Astrocyte (in vitro differentiated cells and primary cell): ENCODE data around the gene GREB1. TPM values are rescaled to one million over a fixed set of nuclear protein-coding genes. Genes with fewer than 3 reads are reported as not detected.

Experiments used
- DNase-seq: peaks from one replicate; pipeline ENCODE4 v3.0.0-alpha.2; 2010; ENCODE audit warnings: low read depth
- FAIRE-seq: peaks from 2 replicates; lab custom pipeline; 2011; peaks lifted over from hg19 to GRCh38; lab: Jason Lieb, UNC
- H2AFZ ChIP-seq: 2 replicates; pipeline ENCODE4 v1.6.0; 2012; ENCODE audit warnings: low read depth, low read length, inconsistent platforms
- H3K27ac ChIP-seq: 2 replicates; pipeline ENCODE4 v1.5.1; 2011; ENCODE audit warnings: low read depth, low read length, inconsistent platforms
- H3K27me3 ChIP-seq: 2 replicates; pipeline ENCODE4 v1.6.0; 2011; ENCODE audit warnings: low read length, inconsistent platforms; ENCODE audit not compliant: insufficient read depth
- H3K36me3 ChIP-seq: 2 replicates; pipeline ENCODE4 v1.5.1; 2011; ENCODE audit warnings: low read length, inconsistent platforms; ENCODE audit not compliant: insufficient read depth
- H3K4me1 ChIP-seq: 2 replicates; pipeline ENCODE4 v1.5.1; 2011; ENCODE audit warnings: low read length, inconsistent platforms; ENCODE audit not compliant: insufficient read depth
- H3K4me2 ChIP-seq: 2 replicates; pipeline ENCODE4 v1.6.0; 2012; ENCODE audit warnings: low read length, inconsistent platforms
- H3K4me3 ChIP-seq: 2 replicates; pipeline ENCODE4 v1.5.1; 2011; ENCODE audit warnings: low read depth, mild to moderate bottlenecking, low read length, inconsistent platforms; ENCODE audit not compliant: insufficient read depth
- H3K79me2 ChIP-seq: 2 replicates; pipeline ENCODE4 v1.6.0; 2012; ENCODE audit warnings: mild to moderate bottlenecking, low read length, inconsistent platforms; ENCODE audit not compliant: insufficient read depth
- H3K9ac ChIP-seq: 2 replicates; pipeline ENCODE4 v1.6.0; 2012; ENCODE audit warnings: mild to moderate bottlenecking, low read length, inconsistent platforms
- H3K9me3 ChIP-seq: 2 replicates; pipeline ENCODE4 v1.5.1; 2012; ENCODE audit warnings: low read depth, mild to moderate bottlenecking, low read length, inconsistent platforms; ENCODE audit not compliant: insufficient read depth
- H4K20me1 ChIP-seq: 2 replicates; pipeline ENCODE4 v1.6.0; 2012; ENCODE audit warnings: low read length, inconsistent platforms; ENCODE audit not compliant: insufficient read depth
- H3K27ac Mint-ChIP-seq: one replicate; pipeline ENCODE4 v1.8.0; 2021; ENCODE audit warnings: mild to moderate bottlenecking, mixed read lengths; ENCODE audit not compliant: unreplicated experiment
- H3K27me3 Mint-ChIP-seq: one replicate; pipeline ENCODE4 v1.8.0; 2021; ENCODE audit warnings: low read depth, mixed read lengths; ENCODE audit not compliant: unreplicated experiment
- H3K36me3 Mint-ChIP-seq: one replicate; pipeline ENCODE4 v1.8.0; 2021; ENCODE audit warnings: low read depth, mixed read lengths; ENCODE audit not compliant: unreplicated experiment
- H3K4me1 Mint-ChIP-seq: one replicate; pipeline ENCODE4 v1.8.0; 2021; ENCODE audit warnings: low read depth, mixed read lengths; ENCODE audit not compliant: unreplicated experiment
- H3K4me3 Mint-ChIP-seq: one replicate; pipeline ENCODE4 v1.8.0; 2021; ENCODE audit warnings: mild to moderate bottlenecking, moderate library complexity, mixed read lengths; ENCODE audit not compliant: unreplicated experiment
- H3K9me3 Mint-ChIP-seq: one replicate; pipeline ENCODE4 v1.8.0; 2021; ENCODE audit warnings: mild to moderate bottlenecking, mixed read lengths; ENCODE audit not compliant: unreplicated experiment
- CTCF ChIP-seq: IDR thresholded peaks from 2 replicates; pipeline ENCODE4 v1.5.1; 2011; ENCODE audit warnings: low read depth, mild to moderate bottlenecking, inconsistent platforms, low read length, moderate library complexity; ENCODE audit not compliant: insufficient read depth
- EZH2 ChIP-seq: IDR thresholded peaks from 2 replicates; pipeline ENCODE4 v1.6.1; 2012; ENCODE audit warnings: mild to moderate bottlenecking, low read length, inconsistent platforms; ENCODE audit not compliant: insufficient read depth
- total RNA-seq: library from RNA; stranded (reverse); gene quantifications from 2 replicates; pipeline ENCODE4 v1.2.1, GENCODE V29; 2021

Gene GREB1
- total RNA-seq, 1 donor from 2014 or later, result 14.5 TPM

GRCh38 chr2:11574176-11575046, 40.6 kb downstream of the GREB1 start:
- Mint-ChIP-seq H3K9me3 (peaks cover 1% of the 10 kb centered on the region), H3K4me3 (peak overlapping the region; percentile 2), H3K36me3 (peaks cover 2% of the 10 kb centered on the region), H3K27me3 (peaks cover 24% of the 10 kb centered on the region), H3K27ac (peak overlapping the region; percentile 91), H3K4me1 (peaks cover 29% of the 10 kb centered on the region)
- Histone ChIP-seq H3K27ac (no peak overlapping the region), H3K36me3 (no peaks in the 10 kb centered on the region), H3K9me3 (no peaks in the 10 kb centered on the region), H3K4me1 (peaks cover 16% of the 10 kb centered on the region), H4K20me1 (no peaks in the 10 kb centered on the region), H3K79me2 (no peaks in the 10 kb centered on the region), H3K9ac (peak overlapping the region; percentile 13), H3K4me3 (no peak overlapping the region), H3K27me3 (peaks cover 9% of the 10 kb centered on the region), H3K4me2 (peak overlapping the region; percentile 50), H2AFZ (no peak overlapping the region)
- no peak for DNase-seq
- no peak for FAIRE-seq
- TF ChIP-seq CTCF (no peak), EZH2 (no peak)

GRCh38 chr2:11576398-11576797, 42.6 kb downstream of the GREB1 start:
- Histone ChIP-seq H2AFZ (no peak overlapping the region), H3K4me3 (no peak overlapping the region), H3K4me1 (peaks cover 16% of the 10 kb centered on the region), H3K4me2 (no peak overlapping the region), H3K27ac (no peak overlapping the region), H3K9me3 (no peaks in the 10 kb centered on the region), H3K79me2 (no peaks in the 10 kb centered on the region), H4K20me1 (no peaks in the 10 kb centered on the region), H3K36me3 (no peaks in the 10 kb centered on the region), H3K9ac (no peak overlapping the region), H3K27me3 (peaks cover 9% of the 10 kb centered on the region)
- DNase-seq (no peak), FAIRE-seq (no peak)
- TF ChIP-seq EZH2 (no peak), CTCF (no peak)
- H3K9me3 Mint-ChIP-seq, result peaks cover 3% of the 10 kb centered on the region
- H3K36me3 Mint-ChIP-seq, result peaks cover 2% of the 10 kb centered on the region
- H3K4me1 Mint-ChIP-seq, result peaks cover 24% of the 10 kb centered on the region
- peaks cover 35% of the 10 kb centered on the region for H3K27me3 Mint-ChIP-seq
- H3K4me3 Mint-ChIP-seq, result no peak overlapping the region
- no peak overlapping the region for H3K27ac Mint-ChIP-seq
